OCI-LY1 (cell line): ENCODE data around the gene SLC22A2.

ENCODE experiments used
- H2AFZ ChIP-seq: fragments of 200-600 bp; sonication (generic), shearing (Covaris generic); 2 replicates; pipeline ENCODE4 v1.6.0; 2014; ENCODE audit warnings: antibody characterized with exemption, mild to moderate bottlenecking, low read length
- H3F3A ChIP-seq: fragments of 200-600 bp; sonication (generic), shearing (Covaris generic); 2 replicates; pipeline ENCODE4 v1.6.0; 2014; ENCODE audit warnings: mild to moderate bottlenecking, antibody characterized with exemption, low read length, moderate library complexity; ENCODE audit not compliant: insufficient read depth
- H3K27ac ChIP-seq: fragments of 200-600 bp; sonication (generic); 2 replicates; pipeline ENCODE4 v1.5.1; 2014; ENCODE audit warnings: low read length, mixed run types, mild to moderate bottlenecking, low read depth; ENCODE audit not compliant: poor library complexity, severe bottlenecking
- H3K27me3 ChIP-seq: fragments of 200-600 bp; sonication (generic); 2 replicates; pipeline ENCODE4 v1.6.0; 2014; ENCODE audit warnings: antibody characterized with exemption, mild to moderate bottlenecking, low read length, moderate library complexity; ENCODE audit not compliant: insufficient read depth
- H3K36me3 ChIP-seq: fragments of 200-600 bp; sonication (generic); 2 replicates; pipeline ENCODE4 v1.6.1; 2014; ENCODE audit warnings: mild to moderate bottlenecking, antibody characterized with exemption, low read length, moderate library complexity, mixed read lengths; ENCODE audit not compliant: insufficient read depth
- H3K4me1 ChIP-seq: fragments of 200-600 bp; sonication (generic); 2 replicates; pipeline ENCODE4 v1.5.1; 2014; ENCODE audit warnings: mild to moderate bottlenecking, low read length, moderate library complexity; ENCODE audit not compliant: insufficient read depth, severe bottlenecking
- H3K4me2 ChIP-seq: fragments of 200-600 bp; sonication (generic), shearing (Covaris generic); 2 replicates; pipeline ENCODE4 v1.6.1; 2014; ENCODE audit warnings: low read length
- H3K4me3 ChIP-seq: fragments of 200-600 bp; sonication (generic); 2 replicates; pipeline ENCODE4 v1.5.1; 2014; ENCODE audit warnings: low read length, low read depth, mild to moderate bottlenecking, mixed read lengths; ENCODE audit not compliant: poor library complexity, severe bottlenecking
- H3K79me2 ChIP-seq: fragments of 200-600 bp; shearing (Covaris generic); 2 replicates; pipeline ENCODE4 v1.6.1; 2016; ENCODE audit warnings: mixed run types, low read length, mixed read lengths; ENCODE audit not compliant: insufficient read depth
- H3K9ac ChIP-seq: fragments of 200-600 bp; sonication (generic), shearing (Covaris generic); 2 replicates; pipeline ENCODE4 v1.6.1; 2014; ENCODE audit warnings: mild to moderate bottlenecking, low read length, mixed read lengths
- H3K9me2 ChIP-seq: fragments of 200-600 bp; sonication (generic), shearing (Covaris generic); 2 replicates; pipeline ENCODE4 v1.6.1; 2014; ENCODE audit warnings: low read depth, mild to moderate bottlenecking, low read length, mixed read lengths
- H3K9me3 ChIP-seq: fragments of 200-600 bp; shearing (Covaris generic); 2 replicates; pipeline ENCODE4 v1.6.1; 2014; ENCODE audit warnings: low read length, mixed read lengths
- H4K20me1 ChIP-seq: fragments of 200-600 bp; sonication (generic), shearing (Covaris generic); 2 replicates; pipeline ENCODE4 v1.6.0; 2016; ENCODE audit warnings: mild to moderate bottlenecking, low read length; ENCODE audit not compliant: insufficient read depth
- CTCF ChIP-seq: fragments of 200-600 bp; sonication (generic), shearing (Covaris generic); IDR thresholded peaks from 2 replicates; pipeline ENCODE4 v1.5.1; 2017; ENCODE audit warnings: mild to moderate bottlenecking, antibody characterized with exemption, low read length, moderate library complexity, mixed read lengths
- EZH2 ChIP-seq: fragments of 200-600 bp; sonication (generic), shearing (Covaris generic); IDR thresholded peaks from 2 replicates; pipeline ENCODE4 v1.8.0; 2017; ENCODE audit warnings: borderline replicate concordance, mixed run types, mild to moderate bottlenecking, antibody characterized with exemption, low read length, moderate library complexity, mixed read lengths

SLC22A2 gene

GRCh38 chr6:160301339-160301738 lies 42.7 kb upstream of the SLC22A2 start:
- no peak overlapping the region for H2AFZ ChIP-seq
- no peaks in the 10 kb centered on the region for H3K79me2 ChIP-seq
- H3K9me3 ChIP-seq: no peaks in the 10 kb centered on the region
- H4K20me1 ChIP-seq: no peaks in the 10 kb centered on the region
- no peak overlapping the region for H3K4me2 ChIP-seq
- no peaks in the 10 kb centered on the region for H3K27me3 ChIP-seq
- no peaks in the 10 kb centered on the region for H3K36me3 ChIP-seq
- TF ChIP-seq CTCF: no peak
- TF ChIP-seq EZH2: no peak
- H3K9ac ChIP-seq: no peak overlapping the region
- H3K27ac ChIP-seq: no peak overlapping the region
- no peaks in the 10 kb centered on the region for H3F3A ChIP-seq
- no peaks in the 10 kb centered on the region for H3K4me1 ChIP-seq
- H3K4me3 ChIP-seq: no peak overlapping the region
- no peaks in the 10 kb centered on the region for H3K9me2 ChIP-seq

DNA sequence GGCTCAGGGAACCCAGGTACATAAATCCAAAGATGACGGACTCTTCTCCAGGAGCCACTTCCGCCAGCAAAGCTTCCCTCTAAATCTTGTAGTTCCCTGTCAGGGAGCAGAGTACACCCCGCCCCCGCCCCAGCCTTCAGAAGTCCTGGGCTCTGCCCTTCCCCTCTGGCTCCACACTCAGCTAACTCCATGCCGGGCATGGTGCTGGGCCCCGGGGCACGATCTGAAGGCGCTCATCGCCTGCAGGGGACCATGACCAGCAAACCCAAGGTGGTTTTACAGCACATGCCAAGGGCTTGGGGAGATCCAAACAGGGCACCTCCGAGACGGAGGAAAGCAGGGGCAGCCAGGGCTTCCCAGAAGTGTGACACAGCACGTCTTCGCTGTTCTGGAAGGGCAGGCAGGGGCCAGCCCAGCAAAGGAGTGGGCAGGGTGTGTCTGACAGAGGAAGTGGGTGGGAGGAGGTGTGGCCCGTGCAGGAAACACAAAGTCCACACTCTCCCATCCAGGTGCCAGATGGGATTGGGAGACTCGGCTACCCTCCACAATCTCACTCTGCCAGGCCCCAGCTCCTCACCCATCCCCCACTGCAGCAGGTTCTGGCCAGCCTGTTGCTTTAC lies 41.6 kb upstream of the SLC22A2 start:
- Histone ChIP-seq H3K27ac (no peak overlapping the region), H3K79me2 (no peaks in the 10 kb centered on the region), H3K4me1 (no peaks in the 10 kb centered on the region), H3K9ac (no peak overlapping the region), H3K36me3 (no peaks in the 10 kb centered on the region), H2AFZ (no peak overlapping the region), H3K9me3 (no peaks in the 10 kb centered on the region), H3K4me2 (no peak overlapping the region), H3F3A (no peaks in the 10 kb centered on the region), H3K4me3 (no peak overlapping the region), H3K27me3 (no peaks in the 10 kb centered on the region), H3K9me2 (no peaks in the 10 kb centered on the region), H4K20me1 (no peaks in the 10 kb centered on the region)
- TF ChIP-seq CTCF (no peak), EZH2 (no peak)

DNA sequence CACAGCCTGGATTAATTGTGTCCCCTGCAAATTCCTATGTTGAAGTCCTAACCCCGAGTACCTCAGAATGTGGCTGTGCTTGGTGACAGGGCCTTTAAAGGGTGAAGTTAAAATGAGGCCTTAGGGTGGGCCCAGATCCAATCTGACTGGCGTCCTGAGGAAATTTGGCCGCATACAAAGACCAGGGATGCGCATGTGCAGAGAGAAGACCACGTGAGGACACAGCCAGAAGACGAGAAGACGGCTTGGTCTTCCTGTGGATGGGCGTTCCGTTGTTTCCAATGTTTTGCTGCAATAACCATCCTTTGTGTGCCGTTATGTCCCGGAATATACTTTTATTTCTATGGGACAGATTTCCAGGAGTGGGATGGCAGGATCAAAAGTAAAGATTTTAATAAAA lies 40.9 kb upstream of the SLC22A2 start:
- Histone ChIP-seq H3K79me2 (no peaks in the 10 kb centered on the region), H3K4me1 (no peaks in the 10 kb centered on the region), H3K36me3 (no peaks in the 10 kb centered on the region), H3K9me2 (no peaks in the 10 kb centered on the region), H3F3A (no peaks in the 10 kb centered on the region), H3K4me2 (no peak overlapping the region), H3K4me3 (no peak overlapping the region), H4K20me1 (no peaks in the 10 kb centered on the region), H3K27me3 (no peaks in the 10 kb centered on the region), H3K27ac (no peak overlapping the region), H2AFZ (no peak overlapping the region), H3K9ac (no peak overlapping the region), H3K9me3 (no peaks in the 10 kb centered on the region)
- TF ChIP-seq CTCF (no peak), EZH2 (no peak)
